M059J (cell line): Measurements from ENCODE around the gene TOM1L2. TPM values are rescaled to one million over a fixed set of nuclear protein-coding genes. Genes with fewer than 3 reads are reported as not detected.
A peak's percentile ranks its signal among the peaks of the same experiment; 100 is the strongest.
"Not testable (repeated sequence)": the region's sequence is repeated elsewhere in the genome, so short reads cannot be mapped to it uniquely, and the experiment has no call there.

Experiments used
- DNase-seq: peaks from one replicate; pipeline ENCODE4 v3.0.0-alpha.2; 2012; ENCODE audit warnings: low read depth
- total RNA-seq: library from RNA; depleted of rRNA; stranded (reverse); fragments of >200 nt; shearing (Covaris generic); gene quantifications from 2 replicates; pipeline ENCODE4 v1.2.3, GENCODE V29; 2014

Gene TOM1L2
- total RNA-seq, 1 experiment from 2014 or later, result 38.3 TPM

- DNase-seq, result peak; percentile 25
These were observed 1.3 kb downstream of the TOM1L2 start for GRCh38 chr17:17970699-17971430.

- no peak for DNase-seq
These were observed 5.8 kb downstream of the TOM1L2 start for GRCh38 chr17:17966399-17966798.

GRCh38 chr17:17965152-17965721, 7.0 kb downstream of the TOM1L2 start:
- no peak for DNase-seq

GRCh38 chr17:17964710-17965109, 7.5 kb downstream of the TOM1L2 start:
- no peak for DNase-seq

DNA sequence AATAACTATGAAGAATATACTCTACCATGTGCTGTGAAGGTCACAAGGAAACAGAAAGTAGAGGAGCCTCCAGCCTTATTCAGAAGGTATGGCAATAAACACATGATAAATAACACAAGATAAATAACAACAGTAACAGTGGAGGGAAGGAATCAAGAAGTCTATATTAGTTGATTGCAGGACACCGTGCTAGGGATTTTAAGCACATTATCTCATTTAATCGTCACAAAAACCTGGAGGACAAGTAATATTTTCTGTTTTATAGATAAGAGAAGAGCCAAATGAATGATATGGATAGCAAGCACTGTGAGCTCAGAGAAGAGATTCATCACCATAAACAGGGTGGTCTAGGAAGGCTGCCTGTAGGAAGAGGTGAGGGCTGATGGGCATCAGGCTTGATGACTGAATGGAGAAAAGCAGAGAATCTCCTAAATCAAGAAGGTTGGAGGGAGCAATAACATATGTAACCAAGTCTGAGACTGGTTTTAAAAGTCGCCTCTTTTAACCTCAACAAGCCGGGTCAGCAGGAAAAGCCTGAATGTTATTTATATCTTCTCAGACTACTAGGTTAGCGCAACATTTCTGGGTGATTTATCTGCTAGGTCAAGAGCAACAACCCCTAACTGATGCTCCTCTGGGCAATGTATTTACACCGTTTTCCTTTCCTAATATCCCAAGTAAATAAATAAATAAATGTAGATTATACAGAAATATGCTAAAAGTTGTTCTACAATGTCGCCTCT, 8.3 kb downstream of the TOM1L2 start:
- no peak for DNase-seq

DNA sequence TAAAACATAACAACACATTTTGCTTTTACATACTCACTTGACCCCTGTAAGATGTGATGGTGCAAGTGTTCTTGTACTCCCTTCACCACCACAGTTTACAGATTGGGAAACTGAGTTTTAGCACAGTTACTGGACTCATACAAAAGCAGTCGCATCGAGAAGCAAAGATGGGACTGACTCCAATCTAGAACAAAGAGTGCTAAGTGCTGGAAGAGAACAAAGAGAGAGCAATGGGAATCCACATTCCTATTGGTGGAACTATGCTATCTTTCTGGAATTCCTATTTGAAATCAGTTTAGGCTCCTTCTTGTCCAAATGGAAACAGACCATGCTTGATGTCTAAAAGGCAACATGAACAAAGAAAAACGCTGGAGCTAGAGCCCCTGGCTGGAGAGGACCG, 9.1 kb downstream of the TOM1L2 start:
- DNase-seq, result no peak

- DNase-seq, result no peak
These were observed 11.6 kb downstream of the TOM1L2 start for GRCh38 chr17:17960500-17961030.

DNA sequence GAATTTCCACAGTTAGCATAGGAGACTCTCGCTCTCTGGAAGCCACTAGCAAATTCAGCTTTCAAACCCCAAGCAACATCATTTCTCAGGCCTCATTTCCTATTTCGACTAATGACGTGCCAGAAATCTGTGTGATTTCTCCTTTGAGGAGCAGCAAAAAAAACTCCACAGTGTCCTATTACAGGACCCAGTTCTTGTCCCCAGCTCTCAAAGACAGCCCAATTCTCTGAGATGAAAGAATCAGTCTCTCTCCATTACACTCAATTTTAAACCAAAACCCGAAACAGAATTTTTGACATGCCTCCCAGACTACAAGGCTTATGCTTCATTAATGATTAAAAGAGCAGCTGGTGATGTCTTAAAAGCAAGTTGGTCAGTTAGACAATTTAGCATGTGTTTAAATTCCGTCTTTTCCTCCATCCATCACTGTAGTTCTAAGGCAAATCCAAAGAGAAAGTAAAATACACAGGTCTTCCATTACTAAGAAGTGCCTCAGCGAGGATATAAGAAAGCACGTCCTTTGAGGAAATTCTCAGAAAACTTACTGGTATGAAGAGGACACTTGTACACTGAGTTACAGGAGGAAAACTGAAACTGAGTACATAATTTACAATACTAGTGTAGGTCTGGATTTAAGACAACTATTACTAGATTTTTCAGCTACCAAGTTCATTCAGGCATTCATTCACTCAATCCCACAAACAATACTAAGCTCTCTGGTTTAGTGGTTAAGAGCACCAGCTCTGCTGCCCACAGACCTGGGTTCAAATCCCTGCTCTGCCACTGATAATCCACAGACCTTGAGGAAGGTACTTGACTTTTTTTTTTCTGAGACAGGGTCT, 12.5 kb downstream of the TOM1L2 start:
- DNase-seq, result peak; percentile 72

GRCh38 chr17:17958982-17959381, 13.2 kb downstream of the TOM1L2 start:
- DNase-seq, result no peak

- DNase-seq, result no peak
These were observed 14.7 kb downstream of the TOM1L2 start for GRCh38 chr17:17957584-17957916.

- DNase-seq, result not testable (repeated sequence)
These were observed 16.3 kb downstream of the TOM1L2 start for GRCh38 chr17:17955790-17956341.

GRCh38 chr17:17954079-17954478, 18.1 kb downstream of the TOM1L2 start:
- no peak for DNase-seq

- no peak for DNase-seq
These were observed 19.5 kb downstream of the TOM1L2 start for GRCh38 chr17:17952691-17953090.

DNA sequence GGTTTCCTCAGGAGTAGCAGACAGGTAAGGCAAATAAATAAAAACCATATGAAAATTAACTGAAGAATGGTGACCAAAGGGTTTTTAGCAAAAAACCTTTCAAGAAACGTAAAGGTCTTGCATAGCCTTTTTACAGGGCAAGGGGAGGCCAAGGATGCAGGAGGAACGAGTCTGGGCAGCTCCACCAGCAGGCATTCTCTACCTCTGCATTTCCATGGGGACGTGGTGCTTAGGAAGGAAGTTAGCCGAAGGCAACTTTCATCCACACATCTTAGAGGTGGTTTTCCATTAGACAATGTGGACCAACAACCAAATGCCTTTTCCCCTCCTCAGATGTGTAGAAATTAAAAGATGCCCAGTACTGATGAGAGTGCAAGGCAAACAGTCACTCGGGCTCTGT, 20.7 kb downstream of the TOM1L2 start:
- no peak for DNase-seq

- no peak for DNase-seq
These were observed 21.4 kb downstream of the TOM1L2 start for GRCh38 chr17:17950806-17951205.

GRCh38 chr17:17950347-17950746, 21.9 kb downstream of the TOM1L2 start:
- no peak for DNase-seq

DNA sequence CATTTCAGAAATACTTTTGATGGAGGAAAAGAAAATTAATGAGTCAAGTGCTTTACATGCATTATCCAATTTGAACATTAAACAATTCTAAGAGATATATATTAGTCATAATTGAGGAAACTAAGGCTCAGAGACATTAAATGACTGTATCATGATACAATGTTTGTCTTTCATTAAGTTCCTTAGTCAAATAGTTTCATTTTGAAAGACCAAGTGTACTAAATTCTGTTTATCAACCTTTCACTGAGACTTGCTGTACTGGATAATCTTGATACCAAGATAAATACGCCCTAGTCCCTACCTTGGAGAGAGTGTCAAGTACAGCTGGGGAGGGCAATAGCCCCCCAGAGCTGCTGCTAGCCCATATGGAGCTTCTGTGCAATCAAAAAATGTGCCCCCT, 24.2 kb downstream of the TOM1L2 start:
- DNase-seq, result peak; percentile 12

DNA sequence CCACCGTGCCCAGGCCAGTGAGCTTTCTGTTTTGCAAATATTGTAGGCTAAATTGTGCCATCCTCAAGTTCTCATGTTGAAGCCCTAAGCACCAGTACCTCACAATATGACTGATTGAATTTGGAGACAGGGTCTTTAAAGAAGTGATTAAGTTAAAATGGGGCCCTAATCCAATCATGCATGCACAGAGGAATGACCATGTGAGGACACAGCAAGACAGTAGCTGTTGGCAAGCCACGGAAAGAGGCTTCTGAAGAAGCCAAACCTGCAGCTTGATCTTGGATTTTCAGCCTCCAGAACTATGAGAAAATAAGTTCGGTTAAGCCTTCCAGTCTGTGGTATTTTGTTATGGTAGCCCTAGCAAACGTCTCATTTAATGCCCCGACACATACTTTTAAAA, 24.9 kb downstream of the TOM1L2 start:
- DNase-seq, result no peak

DNA sequence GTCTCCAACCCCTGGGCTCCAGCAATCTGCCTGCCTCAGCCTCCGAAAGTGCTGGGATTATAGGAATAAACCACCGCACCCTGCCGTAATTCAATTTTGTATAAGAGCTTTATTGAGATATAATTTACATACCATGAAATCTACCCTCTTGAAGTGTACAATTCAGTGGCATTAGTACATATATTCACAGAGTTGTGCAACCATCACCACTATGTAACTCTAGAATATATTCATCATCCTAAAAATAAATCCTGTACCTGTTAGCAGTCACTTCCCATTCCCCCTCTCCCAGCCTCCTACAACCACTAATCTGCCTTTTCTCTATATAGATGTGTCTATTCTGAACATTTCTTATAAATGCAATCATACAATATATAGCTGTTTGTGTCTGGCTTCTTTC, 26.1 kb downstream of the TOM1L2 start:
- DNase-seq, result no peak

GRCh38 chr17:17944743-17945142, 27.5 kb downstream of the TOM1L2 start:
- no peak for DNase-seq

- DNase-seq, result no peak
These were observed 28.0 kb downstream of the TOM1L2 start for GRCh38 chr17:17944242-17944641.
